Transverse colon (tissue), 4 donors: ENCODE measurements around the gene PNMA6F. TPM values are rescaled to one million over a fixed set of nuclear protein-coding genes. Genes with fewer than 3 reads are reported as not detected.

Experiments
- DNase-seq: peaks from one replicate; pipeline ENCODE4 v3.0.0-alpha.2; 2019
- H3K27ac ChIP-seq, 4 donors: fragments of 200-600 bp; sonication (generic); 2 replicates each; pipeline ENCODE4 v1.5.1; 2016 to 2018; ENCODE audit warnings: inconsistent platforms in 4 of 4
- H3K27me3 ChIP-seq: fragments of 200-600 bp; sonication (generic); 2 replicates; pipeline ENCODE4 v1.5.1; 2017; ENCODE audit warnings: inconsistent platforms
- H3K36me3 ChIP-seq, 4 donors: fragments of 200-600 bp; sonication (generic); 2 replicates each; pipeline ENCODE4 v1.5.1; 2017 to 2019; ENCODE audit warnings: inconsistent platforms in 4 of 4
- H3K4me1 ChIP-seq, 4 donors: fragments of 200-600 bp; sonication (generic); 2 replicates each; pipeline ENCODE4 v1.5.1; 2017 to 2020; ENCODE audit warnings: inconsistent platforms in 4 of 4
- H3K4me3 ChIP-seq, 4 donors: fragments of 200-600 bp; sonication (generic); 1 replicate in 1 of 4; 2 replicates in 3 of 4; pipeline versions ENCODE4 v1.5.1 to v1.6.1; 2017 to 2019; ENCODE audit warnings: inconsistent platforms in 4 of 4
- H3K9me3 ChIP-seq, 2 donors: fragments of 200-600 bp; sonication (generic); 2 replicates each; pipeline ENCODE4 v1.5.1; 2017 to 2019; ENCODE audit warnings: inconsistent platforms in 2 of 2
- EP300 ChIP-seq: sonication (generic); formaldehyde crosslinking; IDR thresholded peaks from one replicate; pipeline ENCODE4 v1.6.1; 2017; ENCODE audit warnings: antibody characterized with exemption, low read depth
- POLR2A ChIP-seq: fragments of 450-650 bp; IDR thresholded peaks from one replicate; pipeline ENCODE4 v1.6.1; 2016; ENCODE audit warnings: antibody characterized with exemption, mild to moderate bottlenecking, moderate library complexity
- POLR2AphosphoS5 ChIP-seq, 3 donors: sonication (generic); formaldehyde crosslinking; IDR thresholded peaks; one replicate each; pipeline ENCODE4 v1.6.1; 2016; ENCODE audit warnings: antibody characterized with exemption in 3 of 3
- WGBS, 2 donors: methylation state at CpG; one replicate each; pipeline ENCODE4 v1.1.5; 2018; ENCODE audit warnings: low coverage in 1 of 2; 5-methylcytosine and 5-hydroxymethylcytosine counted together
- in situ Hi-C, 4 donors: fragments of 200-750 bp; cut with MboI; loops; one replicate each; pipeline versions ENCODE4 v1.15.0 to v1.15.1; 2017; ENCODE audit warnings: low sequenced_read_pairs in 3 of 4, low pct_ligation_motif_present in 1 of 4, low pct_unique_long_range_greater_than_20kb in 1 of 4
- intact Hi-C: fragments of 100-400 bp; cut with DNase I; formaldehyde crosslinking; loops from one replicate; pipeline ENCODE4 v1.15.1; 2023; ENCODE audit warnings: low total_unique reads
- total RNA-seq, 4 donors: library from RNA; depleted of rRNA; stranded (reverse); fragments of >200 nt; gene quantifications; one replicate each; pipeline ENCODE4 v1.1.0, GENCODE V29; 2016
- TF ChIP-seq, protein P1 (sequence below), 5 experiments: fragments of 200-600 bp in 3 of 5; fragments of 450-650 bp in 2 of 5; sonication (generic) in 3 of 5; IDR thresholded peaks; 1 replicate in 2 of 5; 2 replicates in 3 of 5; pipeline ENCODE4 v1.5.1; 2016 to 2017; ENCODE audit warnings: antibody characterized with exemption in 5 of 5, inconsistent platforms in 3 of 5, mild to moderate bottlenecking in 2 of 5, moderate library complexity in 1 of 5

PNMA6F gene
- total RNA-seq, 4 donors from 2014 or later: not detected

DNA sequence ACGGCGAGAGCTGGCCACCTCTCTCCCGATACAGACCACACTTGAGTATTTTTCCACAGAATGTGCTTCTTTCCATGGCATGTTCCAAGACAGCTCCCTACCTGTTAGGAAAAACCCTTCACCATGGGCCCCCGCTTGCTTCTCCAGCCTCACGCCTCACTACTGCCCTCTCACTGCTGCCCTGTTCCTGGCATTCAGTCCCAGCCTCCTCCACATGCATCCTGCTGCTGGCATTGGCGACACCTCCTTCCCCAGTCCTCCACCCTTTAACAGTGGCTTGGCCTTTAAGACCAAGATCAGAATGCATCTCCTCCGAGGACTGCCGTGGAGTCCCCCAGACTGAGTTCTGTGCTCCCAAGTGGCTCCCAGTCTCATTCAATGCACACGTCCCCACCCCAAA lies 10.7 kb downstream of the PNMA6F start:
- Histone ChIP-seq H3K27me3 (no peaks in the 10 kb centered on the region), H3K4me3 (no peak overlapping the region), H3K36me3 (no peaks in the 10 kb centered on the region), H3K27ac (no peak overlapping the region), H3K9me3 (no peaks in the 10 kb centered on the region), H3K4me1 (no peaks in the 10 kb centered on the region)
- no peak for DNase-seq
- intact Hi-C loops: no loop called here
- TF ChIP-seq, protein P1, sequence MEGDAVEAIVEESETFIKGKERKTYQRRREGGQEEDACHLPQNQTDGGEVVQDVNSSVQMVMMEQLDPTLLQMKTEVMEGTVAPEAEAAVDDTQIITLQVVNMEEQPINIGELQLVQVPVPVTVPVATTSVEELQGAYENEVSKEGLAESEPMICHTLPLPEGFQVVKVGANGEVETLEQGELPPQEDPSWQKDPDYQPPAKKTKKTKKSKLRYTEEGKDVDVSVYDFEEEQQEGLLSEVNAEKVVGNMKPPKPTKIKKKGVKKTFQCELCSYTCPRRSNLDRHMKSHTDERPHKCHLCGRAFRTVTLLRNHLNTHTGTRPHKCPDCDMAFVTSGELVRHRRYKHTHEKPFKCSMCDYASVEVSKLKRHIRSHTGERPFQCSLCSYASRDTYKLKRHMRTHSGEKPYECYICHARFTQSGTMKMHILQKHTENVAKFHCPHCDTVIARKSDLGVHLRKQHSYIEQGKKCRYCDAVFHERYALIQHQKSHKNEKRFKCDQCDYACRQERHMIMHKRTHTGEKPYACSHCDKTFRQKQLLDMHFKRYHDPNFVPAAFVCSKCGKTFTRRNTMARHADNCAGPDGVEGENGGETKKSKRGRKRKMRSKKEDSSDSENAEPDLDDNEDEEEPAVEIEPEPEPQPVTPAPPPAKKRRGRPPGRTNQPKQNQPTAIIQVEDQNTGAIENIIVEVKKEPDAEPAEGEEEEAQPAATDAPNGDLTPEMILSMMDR (IDR thresholded peaks at IDR 0.05): no peak
- TF ChIP-seq POLR2A (no peak), POLR2AphosphoS5 (IDR thresholded peaks at IDR 0.05) (no peak), EP300 (no peak)
- in situ Hi-C loops: no loop called here
- 81% methylated on average over 9 of the region's 9 CpGs; no CpG with 5 or more reads in 1 of the 2 donors for WGBS, 2 donors

DNA sequence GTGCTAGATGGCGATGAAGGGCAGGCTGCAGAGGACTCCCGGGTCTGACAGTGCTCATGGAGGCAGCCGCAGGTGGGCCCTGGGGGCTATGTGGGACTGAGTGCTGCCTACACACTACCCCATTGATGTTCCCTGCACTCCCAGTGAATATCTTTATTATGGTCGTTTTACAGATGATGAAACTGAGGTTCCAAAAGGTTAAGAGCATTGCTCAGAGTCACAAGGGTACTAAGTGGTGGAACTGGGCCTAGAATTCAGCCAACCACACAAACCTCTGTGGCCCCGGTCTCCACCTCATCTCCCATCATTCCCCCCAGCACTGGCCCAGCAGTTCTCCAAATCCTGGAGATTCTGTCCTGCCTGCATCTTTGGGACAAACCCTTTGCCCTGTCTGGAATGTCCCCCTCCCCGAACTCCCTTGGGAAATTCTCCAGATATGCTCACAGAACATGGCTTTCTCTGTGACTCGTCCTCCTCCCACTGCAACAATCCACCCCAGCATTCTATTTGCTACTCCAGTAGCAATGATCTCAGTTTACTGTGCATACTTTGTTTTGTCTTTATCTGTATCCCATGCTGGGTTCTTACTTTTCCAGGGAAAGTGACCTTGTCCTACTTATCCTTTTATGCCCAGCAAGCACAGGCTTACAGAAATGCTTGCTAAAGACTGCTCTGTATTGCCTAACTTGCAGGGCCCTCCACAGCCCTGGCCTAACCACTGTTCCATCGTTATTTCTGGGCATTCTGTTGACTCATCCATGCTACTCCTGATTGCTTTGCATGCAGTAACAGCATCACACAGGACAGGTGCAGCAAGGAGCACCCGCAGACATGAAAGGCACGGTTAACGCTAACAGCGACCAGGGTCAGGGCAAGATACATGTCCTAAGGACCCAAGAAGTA lies 14.0 kb downstream of the PNMA6F start:
- no peaks in the 10 kb centered on the region for H3K27me3 ChIP-seq
- in situ Hi-C loops (no loop called here), intact Hi-C loops (no loop called here)
- no peaks in the 10 kb centered on the region for H3K4me1 ChIP-seq
- no peaks in the 10 kb centered on the region for H3K36me3 ChIP-seq
- no peak overlapping the region for H3K4me3 ChIP-seq
- DNase-seq: no peak
- H3K27ac ChIP-seq: no peak overlapping the region
- H3K9me3 ChIP-seq: no peaks in the 10 kb centered on the region
- TF ChIP-seq, protein P1 (IDR thresholded peaks at IDR 0.05): no peak
- no peak for TF ChIP-seq EP300
- TF ChIP-seq POLR2AphosphoS5 (IDR thresholded peaks at IDR 0.05): no peak
- no peak for TF ChIP-seq POLR2A
- WGBS, 2 donors: 71% methylated on average over 12 of the region's 12 CpGs; no CpG with 5 or more reads in 1 of the 2 donors

DNA sequence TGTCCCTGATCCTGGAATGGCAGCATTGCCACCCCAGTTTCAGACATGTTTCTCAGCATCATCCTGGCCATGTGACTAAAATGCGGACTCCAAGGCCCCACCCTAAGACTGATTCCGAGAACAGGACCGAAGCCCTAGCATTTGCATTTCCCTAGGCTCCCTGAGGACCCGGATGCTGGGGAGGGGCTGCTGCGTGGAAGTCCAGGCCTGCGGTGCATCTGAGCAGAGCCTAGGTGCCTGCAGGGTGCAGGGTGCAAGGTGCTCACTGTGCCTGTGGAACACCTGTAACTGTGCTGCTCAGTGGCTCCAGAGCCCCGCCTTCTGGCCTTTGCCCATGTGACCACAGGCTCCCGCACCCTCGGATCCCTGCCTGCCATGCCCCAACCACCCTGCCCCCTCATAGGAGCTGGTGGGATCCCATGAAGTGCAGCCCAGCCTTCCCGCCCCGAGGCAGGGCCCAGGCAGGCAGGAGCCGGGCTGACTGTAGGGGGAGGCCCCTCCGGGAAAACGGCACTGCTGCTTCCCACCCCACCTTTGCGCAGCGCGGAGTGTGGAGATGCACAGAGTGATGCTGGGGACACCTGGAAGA lies 14.9 kb downstream of the PNMA6F start:
- in situ Hi-C loops (no loop called here), intact Hi-C loops (no loop called here)
- Histone ChIP-seq H3K36me3 (no peaks in the 10 kb centered on the region), H3K4me1 (no peaks in the 10 kb centered on the region), H3K27me3 (no peaks in the 10 kb centered on the region), H3K4me3 (no peak overlapping the region), H3K9me3 (no peaks in the 10 kb centered on the region), H3K27ac (no peak overlapping the region)
- no peak for DNase-seq
- TF ChIP-seq POLR2A (no peak), POLR2AphosphoS5 (IDR thresholded peaks at IDR 0.05) (no peak), EP300 (no peak)
- TF ChIP-seq, protein P1 (IDR thresholded peaks at IDR 0.05): no peak
- WGBS, 2 donors: 82% methylated on average over 15 of the region's 17 CpGs; no CpG with 5 or more reads in 1 of the 2 donors

- H3K27me3 ChIP-seq: no peaks in the 10 kb centered on the region
- intact Hi-C loops: no loop called here
- H3K4me1 ChIP-seq: no peaks in the 10 kb centered on the region
- H3K4me3 ChIP-seq: no peak overlapping the region
- H3K27ac ChIP-seq: no peak overlapping the region
- 86% methylated on average over 3 of the region's 3 CpGs; no CpG with 5 or more reads in 1 of the 2 donors for WGBS, 2 donors
- in situ Hi-C loops: no loop called here
- no peaks in the 10 kb centered on the region for H3K36me3 ChIP-seq
- no peaks in the 10 kb centered on the region for H3K9me3 ChIP-seq
- no peak for DNase-seq
- TF ChIP-seq POLR2AphosphoS5 (IDR thresholded peaks at IDR 0.05) (no peak), POLR2A (no peak), EP300 (no peak)
- TF ChIP-seq, protein P1 (IDR thresholded peaks at IDR 0.05): no peak
These were observed 15.6 kb downstream of the PNMA6F start for GRCh38 chrX:153305972-153306371.
